Left hindlimb (tissue), 1 donor: ENCODE results near the gene SLC25A6.
"Not testable (repeated sequence)": the region's sequence is repeated elsewhere in the genome, so short reads cannot be mapped to it uniquely, and the experiment has no call there.

Source experiments
- DNase-seq: peaks from one replicate; pipeline ENCODE4 v3.0.0-alpha.2; 2018

The SLC25A6 gene

GRCh38 chrX:1351981-1352714 lies 39.8 kb downstream of the SLC25A6 start:
- DNase-seq, result no peak

- DNase-seq, result not testable (repeated sequence)
Observed at GRCh38 chrX:1349606-1350005, 42.3 kb downstream of the SLC25A6 start.

DNA sequence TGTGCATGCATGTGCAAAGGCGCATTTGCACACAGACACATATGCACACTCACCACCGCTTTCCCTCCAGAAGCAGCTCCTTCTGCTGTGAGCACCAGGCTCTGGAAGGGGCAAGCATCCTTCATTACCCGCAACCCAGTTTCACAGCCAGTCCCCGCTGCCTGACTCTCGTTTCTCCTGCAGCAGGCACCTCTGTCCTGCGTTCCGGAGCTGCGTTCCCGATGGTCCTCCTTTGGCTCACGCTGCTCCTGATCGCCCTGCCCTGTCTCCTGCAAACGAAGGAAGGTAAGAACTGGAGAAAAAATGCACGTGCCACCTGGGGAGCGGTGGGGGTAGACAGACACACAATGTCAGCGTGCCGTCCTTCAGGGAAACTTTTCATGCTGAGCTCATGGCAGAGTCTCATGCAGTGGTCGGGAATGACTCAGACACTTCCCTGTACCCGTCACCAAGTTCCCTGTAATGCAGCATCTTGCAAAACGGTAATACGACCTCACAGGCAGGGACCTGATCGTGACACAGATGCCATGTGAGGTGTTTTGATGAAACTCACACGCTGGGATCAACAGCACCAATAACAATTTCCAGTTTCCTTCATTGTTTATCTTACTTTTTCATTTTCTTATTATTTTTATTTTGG lies 50.2 kb downstream of the SLC25A6 start:
- no peak for DNase-seq

DNA sequence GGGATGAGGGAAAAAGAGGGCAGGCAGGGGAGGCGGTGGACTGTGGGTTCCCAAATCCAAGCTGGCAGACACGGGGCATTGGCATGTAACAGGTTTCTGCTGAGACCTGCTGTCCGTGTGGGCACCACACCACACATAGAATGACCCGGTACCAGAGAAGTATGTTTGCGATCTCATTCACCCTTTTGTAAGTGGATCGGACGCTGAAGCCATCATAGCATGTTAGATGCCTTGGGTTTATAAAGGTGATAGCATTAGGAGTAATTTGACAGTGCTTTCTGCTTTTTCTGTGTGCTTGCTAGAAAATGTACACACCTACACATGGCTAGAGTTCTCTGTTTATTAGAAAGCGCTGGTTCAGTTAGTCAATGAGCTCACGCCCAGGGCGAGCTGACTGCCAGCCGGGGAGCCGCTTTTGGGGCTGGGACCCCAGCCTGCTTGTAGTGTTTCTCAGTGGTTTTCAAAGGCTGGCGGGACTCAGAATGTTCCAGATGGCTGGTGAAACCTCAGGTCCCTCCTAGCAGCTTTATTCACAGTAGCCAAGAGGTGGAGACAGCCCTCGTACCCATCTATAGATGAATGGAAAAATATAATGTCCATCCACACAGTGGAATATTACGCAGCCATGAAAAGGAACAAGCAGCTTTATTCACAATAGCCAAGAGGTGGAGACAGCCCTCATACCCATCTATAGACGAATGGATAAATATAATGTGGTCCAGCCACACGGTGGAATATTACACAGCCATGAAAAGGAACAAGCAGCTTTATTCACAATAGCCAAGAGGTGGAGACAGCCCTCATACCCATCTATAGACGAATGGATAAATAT lies 54.7 kb downstream of the SLC25A6 start:
- no peak for DNase-seq

DNA sequence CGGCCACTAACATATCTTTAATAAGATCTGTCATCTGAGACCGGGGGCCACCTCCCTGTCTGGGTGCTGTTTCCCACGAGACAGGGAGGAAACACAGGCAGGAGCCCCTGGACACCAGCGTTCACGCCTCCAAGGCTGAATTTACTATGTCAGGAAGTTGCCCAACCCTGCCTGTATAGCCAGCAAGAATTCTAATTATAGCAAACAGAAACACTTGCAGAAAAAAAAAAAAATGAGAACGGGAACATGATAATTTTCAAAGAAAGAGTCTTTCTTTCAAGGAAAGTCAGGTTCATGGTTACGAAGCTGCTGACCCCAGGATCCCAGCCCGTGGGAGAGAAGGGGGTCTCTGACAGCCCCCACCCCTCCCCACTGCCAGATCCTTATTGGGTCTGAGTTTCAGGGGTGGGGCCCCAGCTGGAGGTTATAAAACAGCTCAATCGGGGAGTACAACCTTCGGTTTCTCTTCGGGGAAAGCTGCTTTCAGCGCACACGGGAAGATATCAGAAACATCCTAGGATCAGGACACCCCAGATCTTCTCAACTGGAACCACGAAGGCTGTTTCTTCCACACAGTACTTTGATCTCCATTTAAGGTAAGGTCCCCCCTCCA lies 55.5 kb downstream of the SLC25A6 start, which contains the start of gene IL3RA:
TSS of gene IL3RA (plus strand) at position 455 of the 613 bp plus-strand sequence. CDS start 4,981 bp downstream, outside the sequence.
- no peak for DNase-seq
